IMR-90 (cell line): ENCODE data around the gene UTP4. TPM values are rescaled to one million over a fixed set of nuclear protein-coding genes. Genes with fewer than 3 reads are reported as not detected.

Experiments used
- ATAC-seq: fragments of 200-7000 bp; cut with Tn5 transposase; 2 replicates; pipeline ENCODE4 v1.9.1; 2020; ENCODE audit warnings: low read depth, mild to moderate bottlenecking, moderate library complexity
- BruUV-seq: library from RNA; stranded (reverse); fragments of 400-500 nt; replicated peaks from 2 replicates; lab custom pipeline; 2021; lab: Mats Ljungman, UMichigan
- CTCF ChIA-PET: fragments of 300-600 bp; formaldehyde crosslinking; extraction: SDS; loops from one replicate; lab custom pipeline; 2021; ENCODE audit warnings: antibody characterized with exemption; lab: Yijun Ruan, JAX
- POLR2A ChIA-PET: fragments of 300-600 bp; sonication (Branson Sonifier 250); formaldehyde crosslinking; loops from one replicate; lab custom pipeline; 2022; ENCODE audit warnings: antibody characterized with exemption; ENCODE audit not compliant: unreplicated experiment; lab: Charles Lee
- DNase-seq: peaks from one replicate; pipeline ENCODE4 v3.0.0; 2013
- H2AFZ ChIP-seq: replicated peaks from 2 replicates; pipeline ENCODE3; 2013; ENCODE audit warnings: low read length, mild to moderate bottlenecking; ENCODE audit not compliant: poor library complexity
- H2AK5ac ChIP-seq: 2 replicates; pipeline ENCODE4 v1.6.1; 2013; ENCODE audit warnings: low read depth, low read length, inconsistent platforms
- H2AK9ac ChIP-seq: replicated peaks from 2 replicates; pipeline ENCODE3; 2013; ENCODE audit warnings: mild to moderate bottlenecking, low read depth, low read length, moderate library complexity; ENCODE audit not compliant: poor library complexity
- H2BK120ac ChIP-seq: 2 replicates; pipeline ENCODE4 v1.6.1; 2013; ENCODE audit warnings: low read depth, low read length, inconsistent platforms
- H2BK15ac ChIP-seq: 3 replicates; pipeline ENCODE4 v1.6.1; 2013; ENCODE audit warnings: low read depth, low read length, inconsistent platforms
- H2BK20ac ChIP-seq: 2 replicates; pipeline ENCODE4 v1.6.1; 2013; ENCODE audit warnings: low read depth, mild to moderate bottlenecking, inconsistent platforms, low read length, moderate library complexity
- H2BK5ac ChIP-seq: 2 replicates; pipeline ENCODE4 v1.6.1; 2013; ENCODE audit warnings: mild to moderate bottlenecking, low read depth, low read length, inconsistent platforms; ENCODE audit not compliant: poor library complexity, severe bottlenecking
- H3K14ac ChIP-seq: replicated peaks from 2 replicates; pipeline ENCODE4 v1.6.1; 2013; ENCODE audit warnings: low read depth, low read length, inconsistent platforms
- H3K18ac ChIP-seq: 2 replicates; pipeline ENCODE4 v1.6.1; 2013; ENCODE audit warnings: low read depth, low read length, control low read depth
- H3K23ac ChIP-seq: 2 replicates; pipeline ENCODE4 v1.6.1; 2013; ENCODE audit warnings: low read depth, low read length, inconsistent platforms
- H3K27ac ChIP-seq: 2 replicates; pipeline ENCODE4 v1.5.1; 2013; ENCODE audit warnings: mild to moderate bottlenecking, control low read depth, low read length; ENCODE audit not compliant: insufficient read depth
- H3K27me3 ChIP-seq: 2 replicates; pipeline ENCODE4 v1.6.1; 2013; ENCODE audit warnings: low read length; ENCODE audit not compliant: control insufficient read depth, insufficient read depth
- H3K36me3 ChIP-seq: 2 replicates; pipeline ENCODE4 v1.6.1; 2013; ENCODE audit warnings: low read length, mixed read lengths; ENCODE audit not compliant: control insufficient read depth, insufficient read depth
- H3K4ac ChIP-seq: 2 replicates; pipeline ENCODE4 v1.6.1; 2013; ENCODE audit warnings: low read depth, low read length, inconsistent platforms
- H3K4me1 ChIP-seq: 2 replicates; pipeline ENCODE4 v1.6.1; 2013; ENCODE audit warnings: low read length, mixed read lengths; ENCODE audit not compliant: control insufficient read depth, insufficient read depth
- H3K4me2 ChIP-seq: 2 replicates; pipeline ENCODE4 v1.6.1; 2013; ENCODE audit warnings: low read depth, mild to moderate bottlenecking, control low read depth, low read length, moderate library complexity
- H3K4me3 ChIP-seq: 2 replicates; pipeline ENCODE4 v1.5.1; 2013; ENCODE audit warnings: low read depth, mild to moderate bottlenecking, control low read depth, low read length, moderate library complexity; ENCODE audit not compliant: insufficient read depth
- H3K56ac ChIP-seq: 2 replicates; pipeline ENCODE4 v1.6.1; 2013; ENCODE audit warnings: low read length, inconsistent platforms; ENCODE audit not compliant: insufficient read depth; ENCODE audit errors: extremely low read depth
- H3K79me1 ChIP-seq, 2 experiments: 2 replicates each; pipeline ENCODE4 v1.6.1; 2013; ENCODE audit warnings: low read length in 2 of 2, inconsistent platforms in 1 of 2, low read depth in 1 of 2
- H3K9ac ChIP-seq: 2 replicates; pipeline ENCODE4 v1.6.1; 2013; ENCODE audit warnings: low read depth, low read length, control low read depth
- H3K9me1 ChIP-seq: 2 replicates; pipeline ENCODE4 v1.6.1; 2013; ENCODE audit warnings: low read length, inconsistent platforms; ENCODE audit not compliant: insufficient read depth
- H3K9me3 ChIP-seq: 2 replicates; pipeline ENCODE4 v1.6.1; 2013; ENCODE audit warnings: low read length; ENCODE audit not compliant: control insufficient read depth, insufficient read depth
- H4K20me1 ChIP-seq: 2 replicates; pipeline ENCODE4 v1.6.1; 2013; ENCODE audit warnings: low read length, inconsistent platforms; ENCODE audit not compliant: insufficient read depth
- H4K5ac ChIP-seq: 2 replicates; pipeline ENCODE4 v1.6.1; 2013; ENCODE audit warnings: mild to moderate bottlenecking, low read depth, low read length, control low read depth
- H4K8ac ChIP-seq, 2 experiments: 2 replicates each; pipeline ENCODE4 v1.6.1; 2013; ENCODE audit warnings: low read depth in 2 of 2, low read length in 2 of 2, control low read depth in 1 of 2, inconsistent platforms in 1 of 2
- H4K91ac ChIP-seq: 2 replicates; pipeline ENCODE4 v1.6.1; 2013; ENCODE audit warnings: low read depth, low read length, inconsistent platforms; ENCODE audit not compliant: insufficient read depth
- CEBPB ChIP-seq: IDR thresholded peaks from 2 replicates; pipeline ENCODE4 v1.6.1; 2012; ENCODE audit warnings: low read depth, low read length, improper control_type of control experiment
- CHD1 ChIP-seq: IDR thresholded peaks from 2 replicates; pipeline ENCODE4 v1.6.1; 2012; ENCODE audit warnings: low read depth, low read length, improper control_type of control experiment
- FOS ChIP-seq: fragments of 150-350 bp; IDR thresholded peaks from 2 replicates; pipeline ENCODE4 v1.6.1; 2016; ENCODE audit warnings: low read depth, low read length
- MAFK ChIP-seq: IDR thresholded peaks from 2 replicates; pipeline ENCODE4 v1.6.1; 2012; ENCODE audit warnings: low read depth, low read length, improper control_type of control experiment
- MAZ ChIP-seq: IDR thresholded peaks from 2 replicates; pipeline ENCODE4 v1.6.1; 2012; ENCODE audit warnings: low read depth, mild to moderate bottlenecking, low read length, improper control_type of control experiment, moderate library complexity, borderline replicate concordance
- MXI1 ChIP-seq: IDR thresholded peaks from 2 replicates; pipeline ENCODE4 v1.6.1; 2012; ENCODE audit warnings: low read depth, mild to moderate bottlenecking, low read length, moderate library complexity, borderline replicate concordance
- NFE2L2 ChIP-seq: fragments of 150-350 bp; IDR thresholded peaks from 2 replicates; pipeline ENCODE4 v1.6.1; 2016; ENCODE audit warnings: low read depth, mild to moderate bottlenecking, low read length
- RAD21 ChIP-seq: IDR thresholded peaks from 2 replicates; pipeline ENCODE4 v1.6.1; 2012; ENCODE audit warnings: low read length, improper control_type of control experiment
- RFX5 ChIP-seq: IDR thresholded peaks from 2 replicates; pipeline ENCODE4 v1.8.0; 2012; ENCODE audit warnings: low read depth, mild to moderate bottlenecking, low read length, moderate library complexity
- WGBS, 2 experiments: methylation state at CpG; one replicate each; pipeline versions ENCODE4 v1.1.5 to v1.1.7; 2013; ENCODE audit warnings: missing lambda C conversion rate in 2 of 2; ENCODE audit not compliant: insufficient read length in 1 of 2; ENCODE audit errors: extremely low coverage in 2 of 2; 5-methylcytosine and 5-hydroxymethylcytosine counted together
- dilution Hi-C: fragments of 300-500 bp; cut with HindIII; formaldehyde crosslinking; loops from one replicate; pipeline ENCODE4 v1.14.3; 2018; ENCODE audit warnings: low sequenced_read_pairs; ENCODE audit not compliant: unreplicated experiment
- in situ Hi-C: fragments of 300-500 bp; cut with MboI; formaldehyde crosslinking; loops from 3 replicates; pipeline ENCODE4 v1.14.3; 2019; ENCODE audit warnings: low sequenced_read_pairs, inconsistent platforms, mixed read lengths
- intact Hi-C: fragments of 100-400 bp; cut with micrococcal nuclease; formaldehyde crosslinking; loops from 2 replicates; pipeline ENCODE4 v1.10.0; 2022
- polyA plus RNA-seq, 3 experiments: library from polyadenylated mRNA; depleted of rRNA; stranded (reverse); fragments of >200 nt; gene quantifications; 2 replicates each; pipeline ENCODE4 v1.2.3, GENCODE V29; 2012; ENCODE audit warnings: low replicate concordance in 1 of 3
- total RNA-seq: library from RNA; depleted of rRNA; stranded (reverse); fragments of >200 nt; gene quantifications from 2 replicates; pipeline ENCODE4 v1.2.3, GENCODE V29; 2012
- TF ChIP-seq, protein P1 (sequence below): fragments of 150-350 bp; IDR thresholded peaks from 2 replicates; pipeline ENCODE4 v1.6.1; 2017; ENCODE audit warnings: mild to moderate bottlenecking, antibody characterized with exemption, low read length, low read depth
- TF ChIP-seq, protein P2 (sequence below): fragments of 150-350 bp; IDR thresholded peaks from 2 replicates; pipeline ENCODE4 v1.6.1; 2016; ENCODE audit warnings: low read depth, mild to moderate bottlenecking, low read length, moderate library complexity, borderline replicate concordance
- TF ChIP-seq, protein P3 (sequence below): conservative IDR thresholded peaks from 2 replicates; pipeline ENCODE4 v1.5.1; 2012; ENCODE audit warnings: mild to moderate bottlenecking, low read depth, low read length, improper control_type of control experiment

The UTP4 gene
- total and polyA plus RNA-seq, 2 of the 4 experiments (the other 2 are of a cell fraction), result 32.1 to 61.8 TPM

DNA sequence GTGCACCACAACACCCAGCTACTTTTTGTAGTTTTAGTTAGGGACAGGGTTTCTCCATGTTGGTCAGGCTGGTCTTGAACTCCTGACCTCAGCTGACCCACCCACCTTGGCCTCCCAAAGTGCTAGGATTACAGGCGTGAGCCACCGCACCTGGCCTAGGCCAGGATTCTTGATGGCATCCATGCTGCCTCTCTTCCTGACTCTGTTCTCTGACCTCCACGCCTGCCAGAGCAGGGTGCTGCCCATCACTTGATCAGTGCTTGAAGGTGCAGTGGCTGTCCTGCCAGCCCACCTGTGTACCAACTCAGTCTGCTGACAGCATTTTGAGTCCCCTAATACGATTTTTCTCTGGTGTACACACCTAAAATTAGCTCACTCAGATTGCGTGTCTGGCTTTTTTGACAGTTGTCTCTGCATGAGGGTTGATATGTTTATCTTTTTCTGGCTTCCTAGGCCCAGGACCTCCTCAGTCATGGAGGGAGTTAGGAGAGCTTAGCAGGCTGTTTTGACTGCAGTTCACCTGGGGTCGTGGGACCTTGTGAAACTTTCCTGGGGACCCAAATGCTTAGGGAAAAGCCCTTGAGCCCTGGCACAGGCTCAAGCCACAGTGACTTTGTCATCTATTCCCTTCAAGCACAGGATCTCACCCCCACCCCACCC, 21.1 kb upstream of the UTP4 start:
- whole genome bisulfite sequencing, 2 experiments, result 100% methylated on average over 1 of the region's 6 CpGs; no CpG with 5 or more reads in 1 of the 2 experiments
- H3K79me1 ChIP-seq, result peaks cover 0 to 30% of the 10 kb centered on the region in 2 experiments; a peak in 2 of 4 replicates
- DNase-seq, result no peak
- in situ Hi-C loops (loop anchor here (10.0 kb wide), 2 partner anchors 137 to 407 kb away; no protein-coding TSS in a partner anchor), dilution Hi-C loops (no loop called here), intact Hi-C loops (no loop called here)
- no peak for ATAC-seq
- BruUV-seq, result no TSS peak
- TF ChIP-seq MAZ, result no peak
- TF ChIP-seq MAFK, result no peak
- TF ChIP-seq RFX5, result no peak
- TF ChIP-seq, protein P1, sequence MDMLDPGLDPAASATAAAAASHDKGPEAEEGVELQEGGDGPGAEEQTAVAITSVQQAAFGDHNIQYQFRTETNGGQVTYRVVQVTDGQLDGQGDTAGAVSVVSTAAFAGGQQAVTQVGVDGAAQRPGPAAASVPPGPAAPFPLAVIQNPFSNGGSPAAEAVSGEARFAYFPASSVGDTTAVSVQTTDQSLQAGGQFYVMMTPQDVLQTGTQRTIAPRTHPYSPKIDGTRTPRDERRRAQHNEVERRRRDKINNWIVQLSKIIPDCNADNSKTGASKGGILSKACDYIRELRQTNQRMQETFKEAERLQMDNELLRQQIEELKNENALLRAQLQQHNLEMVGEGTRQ, result no peak
- no peak for TF ChIP-seq CHD1
- TF ChIP-seq, protein P2, sequence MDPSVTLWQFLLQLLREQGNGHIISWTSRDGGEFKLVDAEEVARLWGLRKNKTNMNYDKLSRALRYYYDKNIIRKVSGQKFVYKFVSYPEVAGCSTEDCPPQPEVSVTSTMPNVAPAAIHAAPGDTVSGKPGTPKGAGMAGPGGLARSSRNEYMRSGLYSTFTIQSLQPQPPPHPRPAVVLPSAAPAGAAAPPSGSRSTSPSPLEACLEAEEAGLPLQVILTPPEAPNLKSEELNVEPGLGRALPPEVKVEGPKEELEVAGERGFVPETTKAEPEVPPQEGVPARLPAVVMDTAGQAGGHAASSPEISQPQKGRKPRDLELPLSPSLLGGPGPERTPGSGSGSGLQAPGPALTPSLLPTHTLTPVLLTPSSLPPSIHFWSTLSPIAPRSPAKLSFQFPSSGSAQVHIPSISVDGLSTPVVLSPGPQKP, result no peak
- no peak for TF ChIP-seq FOS
- TF ChIP-seq NFE2L2, result no peak
- no peak for TF ChIP-seq RAD21
- TF ChIP-seq, protein P3, sequence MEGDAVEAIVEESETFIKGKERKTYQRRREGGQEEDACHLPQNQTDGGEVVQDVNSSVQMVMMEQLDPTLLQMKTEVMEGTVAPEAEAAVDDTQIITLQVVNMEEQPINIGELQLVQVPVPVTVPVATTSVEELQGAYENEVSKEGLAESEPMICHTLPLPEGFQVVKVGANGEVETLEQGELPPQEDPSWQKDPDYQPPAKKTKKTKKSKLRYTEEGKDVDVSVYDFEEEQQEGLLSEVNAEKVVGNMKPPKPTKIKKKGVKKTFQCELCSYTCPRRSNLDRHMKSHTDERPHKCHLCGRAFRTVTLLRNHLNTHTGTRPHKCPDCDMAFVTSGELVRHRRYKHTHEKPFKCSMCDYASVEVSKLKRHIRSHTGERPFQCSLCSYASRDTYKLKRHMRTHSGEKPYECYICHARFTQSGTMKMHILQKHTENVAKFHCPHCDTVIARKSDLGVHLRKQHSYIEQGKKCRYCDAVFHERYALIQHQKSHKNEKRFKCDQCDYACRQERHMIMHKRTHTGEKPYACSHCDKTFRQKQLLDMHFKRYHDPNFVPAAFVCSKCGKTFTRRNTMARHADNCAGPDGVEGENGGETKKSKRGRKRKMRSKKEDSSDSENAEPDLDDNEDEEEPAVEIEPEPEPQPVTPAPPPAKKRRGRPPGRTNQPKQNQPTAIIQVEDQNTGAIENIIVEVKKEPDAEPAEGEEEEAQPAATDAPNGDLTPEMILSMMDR, result no peak
- TF ChIP-seq MXI1, result no peak
- no peak for TF ChIP-seq CEBPB
- no peak overlapping the region for H4K5ac ChIP-seq
- no peaks in the 10 kb centered on the region for H3K9me3 ChIP-seq
- H2BK20ac ChIP-seq, result no peak overlapping the region
- no peak overlapping the region for H2BK120ac ChIP-seq
- H2AFZ ChIP-seq, result no peak overlapping the region
- H3K14ac ChIP-seq, result no peak overlapping the region
- H3K56ac ChIP-seq, result no peak overlapping the region
- H2BK5ac ChIP-seq, result no peak overlapping the region
- no peak overlapping the region for H3K4me2 ChIP-seq
- peaks cover 5% of the 10 kb centered on the region; the same call in 1 of the 2 replicates for H3K9me1 ChIP-seq
- no peak overlapping the region for H2BK15ac ChIP-seq
- H3K23ac ChIP-seq, result no peak overlapping the region
- H3K18ac ChIP-seq, result no peak overlapping the region
- H3K27ac ChIP-seq, result no peak overlapping the region
- no peaks in the 10 kb centered on the region for H3K4me1 ChIP-seq
- no peak overlapping the region for H3K9ac ChIP-seq
- peaks cover 25% of the 10 kb centered on the region for H3K36me3 ChIP-seq
- H4K8ac ChIP-seq, result no peak overlapping the region
- H2AK5ac ChIP-seq, result no peak overlapping the region
- no peak overlapping the region for H3K4me3 ChIP-seq
- no peak overlapping the region for H4K91ac ChIP-seq
- no peak overlapping the region for H2AK9ac ChIP-seq
- POLR2A ChIA-PET, result interaction anchor here (0.7 kb wide), 1 partner anchor 190 kb away, joined by 4 read pairs; no protein-coding TSS in a partner anchor
- no peak overlapping the region for H3K4ac ChIP-seq
- H4K20me1 ChIP-seq, result peaks cover 32% of the 10 kb centered on the region
- no peaks in the 10 kb centered on the region for H3K27me3 ChIP-seq
- CTCF ChIA-PET, result no interaction called here
